ENCODE results near the gene MAPK8.

The MAPK8 gene

DNA sequence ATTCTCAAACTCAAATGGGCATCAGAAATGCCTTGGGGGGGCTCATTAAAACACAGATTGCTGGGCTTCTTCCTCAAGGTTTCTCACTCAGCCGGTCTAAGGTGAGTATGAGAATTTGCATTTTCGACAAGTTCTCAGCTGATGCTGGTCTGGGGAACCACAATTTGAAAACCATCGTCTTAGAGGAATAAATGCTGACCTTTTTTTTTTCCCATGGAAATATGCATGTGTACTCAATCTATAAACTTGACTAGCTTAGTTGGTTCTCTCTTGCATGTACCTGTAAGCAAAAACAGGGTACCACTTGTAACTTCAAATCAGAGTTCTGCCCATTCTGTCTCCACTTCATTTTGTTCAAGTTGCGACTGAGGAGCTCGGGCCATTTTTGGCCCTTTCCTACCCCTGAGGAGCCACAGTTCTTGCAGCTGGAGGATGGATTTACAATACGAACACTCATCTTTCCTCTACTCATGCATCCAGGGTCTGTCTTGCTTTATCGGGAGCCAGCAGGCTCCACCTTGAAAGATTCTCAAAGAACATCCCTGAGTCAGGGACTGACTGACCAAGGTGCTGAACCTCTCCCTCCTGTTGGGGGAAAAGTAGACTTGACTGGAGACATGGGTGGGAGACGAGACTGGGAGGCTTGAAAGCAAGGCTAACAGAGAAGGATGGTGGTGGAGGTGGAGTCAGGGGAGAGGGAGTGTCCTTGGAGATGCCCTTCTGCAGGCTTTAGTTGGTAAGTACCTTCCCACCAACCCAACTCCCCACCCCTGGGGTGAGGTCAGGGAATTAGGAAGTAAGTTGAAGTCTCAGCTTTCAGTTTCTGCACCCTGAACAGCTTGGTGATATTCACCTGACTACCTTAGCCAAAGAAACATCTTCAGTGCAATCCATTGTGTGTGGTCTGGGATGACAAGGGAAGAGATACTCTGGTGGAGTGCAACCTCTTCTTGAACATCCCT is 3.7 kb upstream of the MAPK8 start:
- CTCF ChIA-PET = no interaction called here
- H3K27me3 Mint-ChIP-seq = peaks cover 32% of the 10 kb centered on the region
- no peak overlapping the region for H3K27ac Mint-ChIP-seq
- H3K9me3 Mint-ChIP-seq = no peaks in the 10 kb centered on the region
- no peak overlapping the region for H3K4me3 Mint-ChIP-seq
- H3K4me1 Mint-ChIP-seq = peaks cover 14% of the 10 kb centered on the region
- no peak for DNase-seq
- no peaks in the 10 kb centered on the region for H3K36me3 Mint-ChIP-seq

DNA sequence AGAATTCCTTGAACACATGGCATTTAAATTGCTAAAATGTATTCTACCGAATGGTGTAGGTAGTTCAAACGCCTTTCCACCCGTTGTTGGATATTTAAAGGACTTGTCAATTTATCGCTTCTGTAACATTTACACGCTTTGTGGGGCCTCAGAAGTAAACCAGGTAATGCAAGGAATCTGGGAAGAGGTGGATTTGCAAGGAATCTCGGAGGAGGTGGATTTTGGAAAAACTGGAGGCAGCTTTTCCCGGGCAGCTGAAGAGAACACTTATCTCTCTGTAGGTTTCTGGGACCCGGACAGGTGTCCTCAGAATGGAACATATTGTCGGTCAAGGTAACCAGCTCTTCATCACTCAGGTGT is 592 bp upstream of the MAPK8 start:
- Mint-ChIP-seq H3K4me1 (peaks cover 26% of the 10 kb centered on the region), H3K4me3 (peak overlapping the region; percentile 60), H3K36me3 (no peaks in the 10 kb centered on the region), H3K27ac (peak overlapping the region; percentile 54), H3K9me3 (no peaks in the 10 kb centered on the region), H3K27me3 (peaks cover 20% of the 10 kb centered on the region)
- CTCF ChIA-PET = no interaction called here
- DNase-seq = no peak

GRCh38 chr10:48306870-48307710 is 613 bp downstream of the MAPK8 start:
- DNase-seq = peak; percentile 80
- Mint-ChIP-seq H3K4me1 (peaks cover 26% of the 10 kb centered on the region), H3K27me3 (peaks cover 16% of the 10 kb centered on the region), H3K4me3 (peak overlapping the region; percentile 79), H3K9me3 (no peaks in the 10 kb centered on the region), H3K36me3 (no peaks in the 10 kb centered on the region), H3K27ac (peak overlapping the region; percentile 71)
- CTCF ChIA-PET = no interaction called here

- Mint-ChIP-seq H3K36me3 (no peaks in the 10 kb centered on the region), H3K4me1 (peaks cover 29% of the 10 kb centered on the region), H3K4me3 (peak overlapping the region; percentile 79), H3K27me3 (peaks cover 15% of the 10 kb centered on the region), H3K9me3 (no peaks in the 10 kb centered on the region), H3K27ac (peak overlapping the region; percentile 71)
- no peak for DNase-seq
- CTCF ChIA-PET = no interaction called here
Observed at GRCh38 chr10:48307711-48308018, 1.2 kb downstream of the MAPK8 start.

DNA sequence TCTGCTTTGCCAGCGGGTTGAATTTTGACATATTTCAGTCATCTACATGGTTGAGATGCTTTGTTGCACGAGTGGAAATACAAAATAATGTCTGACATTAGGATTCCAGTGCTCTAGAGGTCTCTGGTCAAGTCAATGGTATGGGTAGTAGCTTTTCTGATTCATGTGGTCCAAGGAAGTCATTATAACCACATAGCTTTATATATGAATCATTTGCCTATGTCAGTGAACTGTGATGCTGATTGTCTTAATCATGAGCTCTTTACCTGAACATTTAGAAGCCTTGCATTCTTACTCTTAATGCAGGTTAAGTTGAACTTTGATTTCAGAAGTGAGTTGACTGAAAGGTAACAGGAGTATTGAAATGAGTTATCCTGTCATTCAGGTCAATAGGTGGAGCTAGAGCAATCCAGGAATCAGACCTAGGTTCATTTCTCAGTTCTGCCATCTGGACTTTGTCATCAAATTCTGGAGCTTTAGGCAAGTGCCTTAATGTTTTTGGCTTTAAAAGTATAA is 3.3 kb downstream of the MAPK8 start:
- DNase-seq = no peak
- H3K36me3 Mint-ChIP-seq = no peaks in the 10 kb centered on the region
- H3K4me1 Mint-ChIP-seq = peaks cover 29% of the 10 kb centered on the region
- H3K27ac Mint-ChIP-seq = no peak overlapping the region
- H3K27me3 Mint-ChIP-seq = peaks cover 6% of the 10 kb centered on the region
- no peak overlapping the region for H3K4me3 Mint-ChIP-seq
- CTCF ChIA-PET = interaction anchor here (0.8 to 0.9 kb wide), 3 partner anchors 10 to 99 kb away, joined by 3 to 5 read pairs (median 4); no protein-coding TSS in a partner anchor
- no peaks in the 10 kb centered on the region for H3K9me3 Mint-ChIP-seq

GRCh38 chr10:48314107-48314506 is 7.6 kb downstream of the MAPK8 start:
- Mint-ChIP-seq H3K9me3 (no peaks in the 10 kb centered on the region), H3K27ac (no peak overlapping the region)

GRCh38 chr10:48316236-48316635 is 9.8 kb downstream of the MAPK8 start:
- CTCF ChIA-PET = no interaction called here
- no peaks in the 10 kb centered on the region for H3K27me3 Mint-ChIP-seq
- H3K4me3 Mint-ChIP-seq = no peak overlapping the region
- H3K9me3 Mint-ChIP-seq = no peaks in the 10 kb centered on the region
- DNase-seq = no peak
- no peaks in the 10 kb centered on the region for H3K36me3 Mint-ChIP-seq
- peaks cover 6% of the 10 kb centered on the region for H3K4me1 Mint-ChIP-seq
- no peak overlapping the region for H3K27ac Mint-ChIP-seq

More at GRCh38 chr10:48314107-48314506, 7.6 kb downstream of the MAPK8 start:
- no peak for DNase-seq
- H3K4me3 Mint-ChIP-seq = no peak overlapping the region
- CTCF ChIA-PET = no interaction called here
- H3K27me3 Mint-ChIP-seq = no peaks in the 10 kb centered on the region
- peaks cover 14% of the 10 kb centered on the region for H3K4me1 Mint-ChIP-seq
- no peaks in the 10 kb centered on the region for H3K36me3 Mint-ChIP-seq

- Mint-ChIP-seq H3K9me3 (no peaks in the 10 kb centered on the region), H3K4me1 (peaks cover under 1% of the 10 kb centered on the region), H3K27me3 (no peaks in the 10 kb centered on the region), H3K36me3 (no peaks in the 10 kb centered on the region), H3K4me3 (no peak overlapping the region), H3K27ac (no peak overlapping the region)
- CTCF ChIA-PET = no interaction called here
- DNase-seq = no peak
Observed at GRCh38 chr10:48317321-48317990, 11.0 kb downstream of the MAPK8 start.

DNA sequence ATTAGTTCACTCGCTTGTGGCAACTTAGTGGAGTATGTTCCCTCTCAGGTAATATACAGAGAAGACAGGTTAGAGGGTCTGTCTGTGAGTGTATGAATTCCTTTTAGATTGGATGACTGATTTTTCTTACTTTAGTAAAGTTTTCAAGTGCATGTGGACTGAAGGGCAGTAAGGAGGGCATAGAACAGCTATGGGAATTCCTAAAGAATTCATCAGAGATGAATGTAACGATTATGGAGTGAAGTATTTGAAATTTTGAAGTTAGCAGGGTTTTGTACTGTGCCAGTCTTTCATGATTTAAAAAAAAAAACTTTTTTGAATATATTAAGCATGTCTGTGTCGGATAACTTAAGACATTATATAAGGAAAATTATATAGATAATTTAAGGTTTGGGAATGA is 15.5 kb downstream of the MAPK8 start:
- no peaks in the 10 kb centered on the region for H3K9me3 Mint-ChIP-seq
- H3K4me1 Mint-ChIP-seq = no peaks in the 10 kb centered on the region
- no peaks in the 10 kb centered on the region for H3K27me3 Mint-ChIP-seq
- DNase-seq = no peak
- H3K27ac Mint-ChIP-seq = no peak overlapping the region
- H3K4me3 Mint-ChIP-seq = no peak overlapping the region
- CTCF ChIA-PET = no interaction called here
- no peaks in the 10 kb centered on the region for H3K36me3 Mint-ChIP-seq

GRCh38 chr10:48324580-48324979 is 18.1 kb downstream of the MAPK8 start:
- peaks cover 1% of the 10 kb centered on the region for H3K4me1 Mint-ChIP-seq
- CTCF ChIA-PET = interaction anchor here (0.6 kb wide), 1 partner anchor 332 kb away, joined by 3 read pairs; no protein-coding TSS in a partner anchor
- no peak for DNase-seq
- H3K9me3 Mint-ChIP-seq = no peaks in the 10 kb centered on the region
- no peaks in the 10 kb centered on the region for H3K36me3 Mint-ChIP-seq
- no peak overlapping the region for H3K4me3 Mint-ChIP-seq
- no peak overlapping the region for H3K27ac Mint-ChIP-seq
- no peaks in the 10 kb centered on the region for H3K27me3 Mint-ChIP-seq

- no peaks in the 10 kb centered on the region for H3K9me3 Mint-ChIP-seq
- no peak overlapping the region for H3K4me3 Mint-ChIP-seq
- H3K27me3 Mint-ChIP-seq = no peaks in the 10 kb centered on the region
- H3K4me1 Mint-ChIP-seq = peaks cover 9% of the 10 kb centered on the region
- no peak for DNase-seq
- CTCF ChIA-PET = no interaction called here
- H3K27ac Mint-ChIP-seq = no peak overlapping the region
- peaks cover 2% of the 10 kb centered on the region for H3K36me3 Mint-ChIP-seq
Observed at GRCh38 chr10:48330269-48330668, 23.8 kb downstream of the MAPK8 start.

DNA sequence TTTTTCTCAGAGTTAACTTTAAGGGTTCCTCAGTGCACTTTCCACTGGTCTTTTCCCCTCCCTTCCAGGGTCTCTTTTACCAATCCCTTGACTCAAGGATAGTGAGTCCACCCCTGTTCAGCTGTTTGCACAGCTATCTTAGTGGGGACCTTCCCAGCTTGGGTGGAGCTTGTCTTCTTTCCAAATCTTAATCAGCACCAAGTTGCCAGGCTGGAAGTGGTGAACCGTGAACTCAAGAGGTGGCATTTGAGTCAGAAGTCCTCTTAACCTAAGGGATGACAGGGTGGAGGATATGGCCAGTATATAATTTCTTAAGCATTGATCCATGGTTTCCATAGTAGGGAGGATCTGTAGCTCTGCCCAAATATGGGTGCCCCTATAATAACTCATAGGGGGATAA is 25.0 kb downstream of the MAPK8 start:
- peaks cover 2% of the 10 kb centered on the region for H3K36me3 Mint-ChIP-seq
- H3K4me3 Mint-ChIP-seq = no peak overlapping the region
- no peaks in the 10 kb centered on the region for H3K9me3 Mint-ChIP-seq
- no peaks in the 10 kb centered on the region for H3K27me3 Mint-ChIP-seq
- no peak for DNase-seq
- CTCF ChIA-PET = no interaction called here
- H3K27ac Mint-ChIP-seq = no peak overlapping the region
- H3K4me1 Mint-ChIP-seq = peaks cover 9% of the 10 kb centered on the region

DNA sequence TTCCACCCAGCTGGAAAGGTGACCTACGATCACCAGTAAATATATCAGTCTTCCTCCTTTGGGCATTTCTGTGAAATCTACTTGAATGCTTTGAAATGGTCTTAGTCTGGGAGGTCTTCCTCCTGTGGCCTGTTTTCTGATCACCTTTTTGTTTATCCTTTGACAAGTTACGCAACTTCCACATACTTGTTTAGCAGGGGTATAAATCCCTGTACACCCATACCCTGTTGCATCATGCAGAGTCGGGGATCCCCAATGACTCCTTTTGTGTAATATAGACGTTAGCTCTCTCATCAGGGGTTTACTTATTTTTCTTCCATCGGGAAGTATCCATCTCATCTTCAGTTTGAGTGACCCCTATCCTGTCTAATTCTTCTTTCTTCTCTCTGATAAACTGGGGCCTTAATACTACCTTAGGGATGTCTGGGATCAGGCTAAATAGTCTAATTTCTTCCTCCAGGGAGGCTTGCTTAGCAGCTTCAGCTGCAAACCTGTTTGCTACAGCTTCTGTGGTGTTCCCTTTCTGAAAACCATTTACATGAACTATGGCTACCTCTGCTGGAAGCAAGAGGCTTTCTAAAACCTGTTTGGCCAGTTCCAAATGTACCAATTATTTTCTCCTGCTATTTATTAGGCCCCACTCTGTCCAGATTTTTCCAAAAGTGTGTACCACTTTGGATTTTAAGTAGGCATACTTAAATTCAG is 25.8 kb downstream of the MAPK8 start:
- H3K9me3 Mint-ChIP-seq = no peaks in the 10 kb centered on the region
- peaks cover 2% of the 10 kb centered on the region for H3K36me3 Mint-ChIP-seq
- no peak overlapping the region for H3K4me3 Mint-ChIP-seq
- peaks cover 9% of the 10 kb centered on the region for H3K4me1 Mint-ChIP-seq
- H3K27ac Mint-ChIP-seq = no peak overlapping the region
- no peaks in the 10 kb centered on the region for H3K27me3 Mint-ChIP-seq
- DNase-seq = no peak
- CTCF ChIA-PET = no interaction called here

DNA sequence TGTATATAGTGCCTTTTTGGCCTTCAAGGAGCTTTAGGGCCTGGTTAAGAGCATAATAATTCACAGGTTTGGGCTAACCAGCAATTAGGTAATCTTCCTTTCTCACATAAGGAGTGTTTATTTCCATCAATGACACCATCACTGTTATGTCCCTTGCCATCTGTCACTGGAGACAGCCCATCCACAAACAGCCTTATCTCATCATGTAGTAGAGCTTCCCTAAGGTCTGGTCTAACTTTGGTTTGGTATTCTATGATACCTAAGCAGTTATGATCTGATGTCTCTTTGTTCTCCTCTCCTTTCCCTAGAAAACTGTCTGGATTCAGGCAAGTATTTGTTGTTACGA is 26.4 kb downstream of the MAPK8 start:
- CTCF ChIA-PET = no interaction called here
- Mint-ChIP-seq H3K4me1 (peaks cover 9% of the 10 kb centered on the region), H3K4me3 (no peak overlapping the region), H3K36me3 (peaks cover 2% of the 10 kb centered on the region), H3K9me3 (no peaks in the 10 kb centered on the region), H3K27me3 (no peaks in the 10 kb centered on the region), H3K27ac (no peak overlapping the region)
- DNase-seq = no peak

Measured in activated naive CD4-positive, alpha-beta T cell treated with anti-CD3 and anti-CD28 coated beads, Interleukin-2, amount 10 ng/mL, durations not matched to agents 7 days and 5 days (primary cell).